NCI-H187 (cell line): ENCODE data around the gene MIPEP.

Experiments
- DNase-seq, 2 experiments: peaks; one replicate each; lab custom pipeline; 2025; lab: John Stamatoyannopoulos, UW

MIPEP gene

GRCh38 chr13:23810685-23811240 lies 78.4 kb downstream of the MIPEP start:
- no peak for DNase-seq

DNA sequence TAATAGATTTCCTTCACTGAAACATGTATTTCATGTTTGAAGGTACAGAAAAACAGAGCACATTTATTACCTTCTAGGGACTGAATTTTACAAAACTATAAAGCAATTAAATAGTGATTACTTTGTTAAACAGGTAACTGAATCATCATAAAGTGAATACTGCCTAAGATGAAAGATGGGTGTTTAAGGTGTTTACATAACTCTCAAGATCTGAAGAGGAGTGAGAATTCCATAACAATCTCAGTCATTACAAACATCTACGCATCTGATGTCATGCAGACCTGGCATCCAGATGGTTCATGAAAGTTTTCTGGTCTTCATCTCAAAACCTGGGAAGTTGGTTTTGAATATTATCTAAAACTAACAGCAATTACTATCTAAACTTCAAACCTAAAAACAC lies 80.4 kb downstream of the MIPEP start:
- DNase-seq: no peak

GRCh38 chr13:23806874-23807526 lies 82.2 kb downstream of the MIPEP start:
- DNase-seq: no peak

DNA sequence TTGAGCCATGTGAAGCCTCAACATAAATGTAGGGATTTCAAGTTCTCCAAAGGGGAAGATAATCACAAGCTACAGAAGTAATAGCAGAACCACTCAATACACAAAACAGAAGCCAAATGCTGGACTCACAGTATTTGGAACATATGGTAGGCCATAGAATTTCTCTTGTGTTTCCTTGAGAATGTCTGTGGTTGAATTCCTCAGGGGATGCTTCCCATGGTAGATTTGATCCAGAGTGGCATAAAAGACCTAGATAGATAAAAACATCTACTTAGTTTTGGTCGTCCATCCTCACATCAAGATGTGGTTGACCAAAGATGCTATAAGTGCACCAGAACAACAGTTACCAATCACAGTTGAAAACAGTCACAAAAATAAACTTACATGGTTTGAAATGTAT lies 83.4 kb downstream of the MIPEP start:
- DNase-seq: no peak

DNA sequence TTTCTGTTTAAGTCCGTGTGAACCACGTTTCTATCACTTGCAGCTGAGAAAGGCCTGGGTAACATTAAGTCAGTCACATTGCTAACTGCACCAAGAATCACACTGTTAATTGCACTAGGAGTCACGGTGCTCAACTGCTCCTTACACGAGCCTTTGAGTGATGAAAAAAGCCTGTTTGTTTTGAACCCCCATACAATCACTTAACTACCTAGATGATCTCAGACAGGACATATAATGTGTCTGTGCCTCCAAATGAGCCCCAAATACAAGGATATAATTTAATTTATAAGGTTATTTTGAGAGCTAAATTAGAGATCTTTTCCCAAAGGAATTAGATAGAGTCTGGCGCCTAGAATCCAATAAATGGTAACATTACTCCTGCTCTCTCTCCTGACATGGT lies 84.1 kb downstream of the MIPEP start:
- no peak for DNase-seq

DNA sequence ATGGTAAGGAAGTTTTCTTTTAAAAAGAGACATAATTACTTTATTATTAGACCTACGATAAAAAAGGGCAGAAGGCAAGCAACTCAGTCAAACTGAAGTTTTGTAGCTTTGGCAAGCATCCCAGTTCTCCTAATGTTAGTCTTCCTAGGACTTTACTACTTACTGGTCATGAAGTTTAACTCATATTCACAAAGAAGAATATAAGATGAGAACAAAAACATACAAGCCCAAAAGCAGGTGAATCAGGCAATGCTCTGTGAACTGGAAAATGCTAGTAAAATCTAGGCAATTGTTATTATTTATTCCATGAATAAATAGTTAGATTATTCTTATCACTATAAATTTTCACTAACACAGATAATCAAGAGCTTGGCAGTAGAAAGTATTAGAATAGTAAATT lies 85.0 kb downstream of the MIPEP start:
- no peak for DNase-seq

GRCh38 chr13:23801141-23801540 lies 88.1 kb downstream of the MIPEP start:
- no peak for DNase-seq

DNA sequence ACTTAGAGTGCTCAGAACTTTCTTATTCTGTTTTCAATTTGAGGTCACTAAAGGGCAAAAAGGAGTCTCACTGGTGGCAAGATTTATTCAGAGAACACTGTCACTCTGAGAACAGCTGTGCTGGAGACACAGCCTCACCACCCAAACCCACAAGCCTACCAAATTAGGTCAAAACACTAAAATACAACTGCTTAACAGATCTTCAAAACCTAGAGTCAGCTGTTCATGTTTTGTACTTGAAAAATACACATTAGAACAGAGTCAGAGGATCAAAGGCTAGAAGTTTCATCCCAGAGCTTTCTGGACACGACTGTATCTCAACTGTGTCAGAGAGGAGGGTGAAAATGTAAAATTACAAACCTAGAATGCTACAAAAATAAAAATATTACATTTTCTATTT lies 89.3 kb downstream of the MIPEP start:
- DNase-seq: no peak

DNA sequence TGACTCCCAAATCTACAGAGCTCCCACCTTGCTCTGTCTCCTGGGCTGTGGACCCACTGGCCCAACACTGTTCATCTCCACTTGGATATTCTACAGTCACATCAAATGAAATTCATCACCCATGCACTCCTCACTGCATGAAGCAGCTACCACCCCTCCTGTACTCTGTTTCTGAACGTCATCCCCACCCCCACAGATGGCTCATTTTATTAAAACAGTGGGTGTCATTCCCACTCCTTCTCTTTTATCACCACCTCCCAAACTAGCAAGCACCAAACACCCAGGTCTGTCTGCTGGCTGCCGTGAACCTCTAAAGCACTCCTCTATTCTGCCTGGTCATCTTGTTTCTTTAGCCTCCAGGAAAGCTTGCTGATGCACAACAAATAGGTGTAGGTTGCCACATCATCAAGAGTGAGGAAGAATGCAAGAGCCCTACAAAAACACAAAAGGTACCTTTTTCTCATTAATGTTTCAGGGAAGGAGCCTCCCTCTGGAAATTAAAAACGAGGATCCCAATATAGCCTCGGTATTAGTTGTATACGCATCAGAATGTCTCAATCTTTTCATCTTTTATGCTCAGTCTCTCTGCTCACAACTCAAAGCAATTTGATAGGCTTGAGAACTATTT lies 91.8 kb downstream of the MIPEP start:
- no peak for DNase-seq

- no peak for DNase-seq
These were observed 92.6 kb downstream of the MIPEP start for GRCh38 chr13:23796551-23796950.

GRCh38 chr13:23794267-23795161 lies 94.7 kb downstream of the MIPEP start:
- DNase-seq: no peak

- DNase-seq: no peak
These were observed 95.5 kb downstream of the MIPEP start for GRCh38 chr13:23793711-23794110.

- no peak for DNase-seq
These were observed 96.5 kb downstream of the MIPEP start for GRCh38 chr13:23792680-23793079.

- DNase-seq: no peak
These were observed 98.5 kb downstream of the MIPEP start for GRCh38 chr13:23790577-23791170.

DNA sequence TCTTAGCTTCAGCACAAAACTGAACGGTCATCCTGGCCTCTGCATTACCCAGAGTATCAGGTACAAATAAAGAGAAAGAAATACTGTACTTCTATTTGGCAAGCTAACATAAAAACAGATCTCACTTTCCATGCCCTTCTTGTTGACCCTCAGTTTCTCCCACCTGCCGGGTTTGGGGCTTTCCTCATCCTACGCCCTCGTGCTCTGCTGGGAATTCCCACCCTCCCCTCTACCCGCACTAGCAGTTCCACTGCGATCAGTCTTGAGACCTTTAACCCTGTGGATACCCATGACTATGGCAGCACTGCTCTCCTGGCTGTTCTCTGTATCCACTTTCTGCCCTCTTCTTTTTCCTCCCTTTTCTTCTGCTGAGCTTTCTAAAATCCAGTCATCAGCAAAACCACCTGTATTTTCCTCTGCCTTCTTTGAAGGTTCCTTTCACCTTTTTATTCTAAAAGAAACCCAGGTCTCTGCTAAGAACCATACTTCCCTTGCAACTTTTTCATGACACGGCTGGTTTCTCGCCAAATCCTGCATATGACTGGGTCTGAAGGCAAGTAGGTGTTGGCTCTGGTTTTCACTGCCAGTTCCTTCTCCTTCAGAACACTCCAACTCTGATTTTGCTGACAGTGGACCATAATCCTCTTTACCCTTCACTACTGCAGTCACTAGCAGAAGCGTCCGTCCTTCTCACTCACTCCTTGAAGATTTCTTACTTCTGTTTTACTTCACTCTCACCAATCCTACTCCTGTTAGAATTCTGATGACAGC lies 99.4 kb downstream of the MIPEP start:
- no peak for DNase-seq

GRCh38 chr13:23788459-23788858 lies 100.7 kb downstream of the MIPEP start:
- no peak for DNase-seq

- no peak for DNase-seq
These were observed 101.7 kb downstream of the MIPEP start for GRCh38 chr13:23787464-23787863.

GRCh38 chr13:23786607-23787006 lies 102.6 kb downstream of the MIPEP start:
- DNase-seq: no peak

- DNase-seq: no peak
These were observed 110.3 kb downstream of the MIPEP start for GRCh38 chr13:23778879-23779278.

- DNase-seq: no peak
These were observed 111.1 kb downstream of the MIPEP start for GRCh38 chr13:23778002-23778652.

DNA sequence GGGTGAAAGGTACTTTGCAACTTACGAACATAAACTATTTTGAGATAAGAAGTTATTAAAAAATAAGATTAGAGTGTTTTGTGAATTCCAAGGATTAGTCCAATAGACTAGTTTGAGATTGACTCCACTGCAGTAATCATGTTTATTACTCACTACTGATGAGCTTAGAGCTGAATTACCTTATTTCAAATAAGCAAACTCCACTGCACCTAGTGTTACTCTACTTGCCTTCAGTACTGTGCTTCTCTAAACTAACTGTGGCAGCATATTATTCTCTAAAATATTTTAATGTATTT lies 111.7 kb downstream of the MIPEP start:
- DNase-seq: no peak
